Anterior cingulate cortex (tissue), 58 donors: ENCODE data around the gene GPC4.

Experiments
- DNase-seq, 58 donors: peaks; one replicate each; lab custom pipeline; 2025; lab: John Stamatoyannopoulos, UW

The GPC4 gene

GRCh38 chrX:133250184-133251100 lies 164.8 kb downstream of the GPC4 start:
- DNase-seq: no peak
